ENCODE data around the gene STPG1.

GRCh38 chr1:24387636-24388175, 25.9 kb downstream of the STPG1 start:
- TF ChIP-seq CTCF (IDR thresholded peaks at IDR 0.05; ENCODE audit: extremely low read depth in 1 of 2, insufficient read depth in 1 of 2, low read depth in 1 of 2, low read length in 2 of 2) (no peak), FOS (IDR thresholded peaks at IDR 0.05; ENCODE audit: borderline replicate concordance, insufficient read depth, low read length) (no peak), POLR2A (IDR thresholded peaks at IDR 0.05; ENCODE audit: low read depth, low read length) (no peak), POLR2AphosphoS5 (IDR thresholded peaks at IDR 0.05; ENCODE audit: insufficient read depth, low read depth, low read length) (no peak), MYC (IDR thresholded peaks at IDR 0.05; ENCODE audit: low read depth, low read length) (no peak), EZH2 (IDR thresholded peaks at IDR 0.05; ENCODE audit: borderline replicate concordance, low read depth, low read length, severe bottlenecking) (no peak)

All from endothelial cell of umbilical vein (primary cell).